Measurements from ENCODE around the gene VIPR2. TPM values are rescaled to one million over a fixed set of nuclear protein-coding genes. Genes with fewer than 3 reads are reported as not detected.
"Not testable (repeated sequence)": the region's sequence is repeated elsewhere in the genome, so short reads cannot be mapped to it uniquely, and the experiment has no call there.

The VIPR2 gene
- total RNA-seq, 2 donors from 2014 or later: not detected

GRCh38 chr7:159141167-159141566 lies 3.5 kb downstream of the VIPR2 start:
- no peaks in the 10 kb centered on the region for H3K9me3 ChIP-seq (ENCODE audit: control insufficient read depth, low read length, poor library complexity, severe bottlenecking)
- DNase-seq (no peak), ATAC-seq (no peak)
- Mint-ChIP-seq H3K27ac (no peak overlapping the region), H3K4me1 (peaks cover 2% of the 10 kb centered on the region), H3K36me3 (ENCODE audit: low read depth) (no peaks in the 10 kb centered on the region), H3K27me3 (peaks cover 52% of the 10 kb centered on the region), H3K4me3 (no peak overlapping the region)

GRCh38 chr7:159140170-159140910 lies 4.3 kb downstream of the VIPR2 start:
- peaks cover 55% of the 10 kb centered on the region for H3K27me3 Mint-ChIP-seq
- H3K36me3 Mint-ChIP-seq (ENCODE audit: low read depth): no peaks in the 10 kb centered on the region
- peaks cover 2% of the 10 kb centered on the region for H3K4me1 Mint-ChIP-seq
- ATAC-seq (no peak), DNase-seq (no peak)
- H3K4me3 Mint-ChIP-seq: no peak overlapping the region
- H3K9me3 ChIP-seq (ENCODE audit: control insufficient read depth, low read length, poor library complexity, severe bottlenecking): no peaks in the 10 kb centered on the region
- no peak overlapping the region for H3K27ac Mint-ChIP-seq

- Mint-ChIP-seq H3K27me3 (peaks cover 55% of the 10 kb centered on the region), H3K4me1 (peaks cover 2% of the 10 kb centered on the region), H3K4me3 (no peak overlapping the region), H3K36me3 (ENCODE audit: low read depth) (no peaks in the 10 kb centered on the region), H3K27ac (no peak overlapping the region)
- H3K9me3 ChIP-seq (ENCODE audit: control insufficient read depth, low read length, poor library complexity, severe bottlenecking): no peaks in the 10 kb centered on the region
- DNase-seq: no peak
- ATAC-seq: no peak
Measured at GRCh38 chr7:159139639-159140038, 5.0 kb downstream of the VIPR2 start.

- H3K4me3 Mint-ChIP-seq: no peak overlapping the region
- peaks cover 2% of the 10 kb centered on the region for H3K4me1 Mint-ChIP-seq
- H3K36me3 Mint-ChIP-seq (ENCODE audit: low read depth): no peaks in the 10 kb centered on the region
- H3K27ac Mint-ChIP-seq: no peak overlapping the region
- H3K9me3 ChIP-seq (ENCODE audit: control insufficient read depth, low read length, poor library complexity, severe bottlenecking): no peaks in the 10 kb centered on the region
- DNase-seq: no peak
- H3K27me3 Mint-ChIP-seq: peaks cover 55% of the 10 kb centered on the region
- ATAC-seq: no peak
Measured at GRCh38 chr7:159139202-159139601, 5.5 kb downstream of the VIPR2 start.

GRCh38 chr7:159138508-159138907 lies 6.2 kb downstream of the VIPR2 start:
- no peaks in the 10 kb centered on the region for H3K36me3 Mint-ChIP-seq (ENCODE audit: low read depth)
- no peak for ATAC-seq
- H3K27ac Mint-ChIP-seq: no peak overlapping the region
- H3K4me1 Mint-ChIP-seq: peaks cover 2% of the 10 kb centered on the region
- H3K4me3 Mint-ChIP-seq: no peak overlapping the region
- H3K9me3 ChIP-seq (ENCODE audit: control insufficient read depth, low read length, poor library complexity, severe bottlenecking): no peaks in the 10 kb centered on the region
- DNase-seq: no peak
- peaks cover 51% of the 10 kb centered on the region for H3K27me3 Mint-ChIP-seq

- no peak for ATAC-seq
- no peaks in the 10 kb centered on the region for H3K9me3 ChIP-seq (ENCODE audit: control insufficient read depth, low read length, poor library complexity, severe bottlenecking)
- no peak overlapping the region for H3K4me3 Mint-ChIP-seq
- DNase-seq: no peak
- H3K36me3 Mint-ChIP-seq (ENCODE audit: low read depth): no peaks in the 10 kb centered on the region
- no peak overlapping the region for H3K27ac Mint-ChIP-seq
- peaks cover 48% of the 10 kb centered on the region for H3K27me3 Mint-ChIP-seq
- H3K4me1 Mint-ChIP-seq: peaks cover 2% of the 10 kb centered on the region
Measured at GRCh38 chr7:159137906-159138305, 6.8 kb downstream of the VIPR2 start.

- Mint-ChIP-seq H3K4me3 (no peak overlapping the region), H3K27me3 (peaks cover 44% of the 10 kb centered on the region)
- ATAC-seq: no peak
Measured at GRCh38 chr7:159136846-159137245, 7.8 kb downstream of the VIPR2 start.

GRCh38 chr7:159136442-159136841 lies 8.2 kb downstream of the VIPR2 start:
- Mint-ChIP-seq H3K27me3 (peaks cover 47% of the 10 kb centered on the region), H3K36me3 (ENCODE audit: low read depth) (no peaks in the 10 kb centered on the region), H3K27ac (no peak overlapping the region), H3K4me3 (no peak overlapping the region), H3K4me1 (peaks cover 2% of the 10 kb centered on the region)
- ATAC-seq: no peak
- no peaks in the 10 kb centered on the region for H3K9me3 ChIP-seq (ENCODE audit: control insufficient read depth, low read length, poor library complexity, severe bottlenecking)
- DNase-seq: no peak

More at GRCh38 chr7:159136846-159137245, 7.8 kb downstream of the VIPR2 start:
- Mint-ChIP-seq H3K36me3 (ENCODE audit: low read depth) (no peaks in the 10 kb centered on the region), H3K4me1 (peaks cover 2% of the 10 kb centered on the region), H3K27ac (no peak overlapping the region)
- no peaks in the 10 kb centered on the region for H3K9me3 ChIP-seq (ENCODE audit: control insufficient read depth, low read length, poor library complexity, severe bottlenecking)
- no peak for DNase-seq

GRCh38 chr7:159136013-159136412 lies 8.7 kb downstream of the VIPR2 start:
- no peak for DNase-seq
- no peaks in the 10 kb centered on the region for H3K9me3 ChIP-seq (ENCODE audit: control insufficient read depth, low read length, poor library complexity, severe bottlenecking)
- no peak for ATAC-seq
- H3K27ac Mint-ChIP-seq: no peak overlapping the region
- H3K36me3 Mint-ChIP-seq (ENCODE audit: low read depth): no peaks in the 10 kb centered on the region
- no peak overlapping the region for H3K4me3 Mint-ChIP-seq
- H3K4me1 Mint-ChIP-seq: peaks cover 2% of the 10 kb centered on the region
- peaks cover 46% of the 10 kb centered on the region for H3K27me3 Mint-ChIP-seq

- H3K36me3 Mint-ChIP-seq (ENCODE audit: low read depth); DNase-seq; H3K4me3 Mint-ChIP-seq; ATAC-seq; H3K27ac Mint-ChIP-seq; H3K9me3 ChIP-seq (ENCODE audit: control insufficient read depth, low read length, poor library complexity, severe bottlenecking); H3K4me1 Mint-ChIP-seq: not testable (repeated sequence)
- peaks cover 30% of the 10 kb centered on the region for H3K27me3 Mint-ChIP-seq
Measured at GRCh38 chr7:159132670-159133443, 11.8 kb downstream of the VIPR2 start.

GRCh38 chr7:159130820-159131219 lies 13.8 kb downstream of the VIPR2 start:
- no peak overlapping the region for H3K4me3 Mint-ChIP-seq
- no peak overlapping the region for H3K27ac Mint-ChIP-seq
- no peaks in the 10 kb centered on the region for H3K4me1 Mint-ChIP-seq
- no peaks in the 10 kb centered on the region for H3K36me3 Mint-ChIP-seq (ENCODE audit: low read depth)
- H3K9me3 ChIP-seq (ENCODE audit: control insufficient read depth, low read length, poor library complexity, severe bottlenecking): no peaks in the 10 kb centered on the region
- H3K27me3 Mint-ChIP-seq: peaks cover 29% of the 10 kb centered on the region
- no peak for DNase-seq
- ATAC-seq: no peak

- H3K9me3 ChIP-seq (ENCODE audit: control insufficient read depth, low read length, poor library complexity, severe bottlenecking): no peaks in the 10 kb centered on the region
- Mint-ChIP-seq H3K36me3 (ENCODE audit: low read depth) (no peaks in the 10 kb centered on the region), H3K4me1 (no peaks in the 10 kb centered on the region), H3K27me3 (peaks cover 35% of the 10 kb centered on the region), H3K4me3 (no peak overlapping the region), H3K27ac (no peak overlapping the region)
- ATAC-seq: no peak
- DNase-seq: no peak
Measured at GRCh38 chr7:159130199-159130775, 14.4 kb downstream of the VIPR2 start.

- ATAC-seq (no peak), DNase-seq (no peak)
- H3K9me3 ChIP-seq (ENCODE audit: control insufficient read depth, low read length, poor library complexity, severe bottlenecking): no peaks in the 10 kb centered on the region
- H3K36me3 Mint-ChIP-seq (ENCODE audit: low read depth): no peaks in the 10 kb centered on the region
- no peak overlapping the region for H3K4me3 Mint-ChIP-seq
- H3K27me3 Mint-ChIP-seq: peaks cover 47% of the 10 kb centered on the region
- H3K4me1 Mint-ChIP-seq: no peaks in the 10 kb centered on the region
- H3K27ac Mint-ChIP-seq: no peak overlapping the region
Measured at GRCh38 chr7:159128767-159129166, 15.9 kb downstream of the VIPR2 start.
